Daoy (cell line): ENCODE measurements around the gene SLC31A2. TPM values are rescaled to one million over a fixed set of nuclear protein-coding genes. Genes with fewer than 3 reads are reported as not detected.

Experiments used
- DNase-seq: peaks from one replicate; pipeline ENCODE4 v3.0.0-alpha.2; 2015; ENCODE audit warnings: low read depth
- total RNA-seq: library from RNA; depleted of rRNA; stranded (reverse); fragments of >200 nt; shearing (Covaris generic); gene quantifications from 2 replicates; pipeline ENCODE4 v1.2.3, GENCODE V29; 2014

SLC31A2 gene
- total RNA-seq, 1 experiment from 2014 or later, result 8.3 TPM

DNA sequence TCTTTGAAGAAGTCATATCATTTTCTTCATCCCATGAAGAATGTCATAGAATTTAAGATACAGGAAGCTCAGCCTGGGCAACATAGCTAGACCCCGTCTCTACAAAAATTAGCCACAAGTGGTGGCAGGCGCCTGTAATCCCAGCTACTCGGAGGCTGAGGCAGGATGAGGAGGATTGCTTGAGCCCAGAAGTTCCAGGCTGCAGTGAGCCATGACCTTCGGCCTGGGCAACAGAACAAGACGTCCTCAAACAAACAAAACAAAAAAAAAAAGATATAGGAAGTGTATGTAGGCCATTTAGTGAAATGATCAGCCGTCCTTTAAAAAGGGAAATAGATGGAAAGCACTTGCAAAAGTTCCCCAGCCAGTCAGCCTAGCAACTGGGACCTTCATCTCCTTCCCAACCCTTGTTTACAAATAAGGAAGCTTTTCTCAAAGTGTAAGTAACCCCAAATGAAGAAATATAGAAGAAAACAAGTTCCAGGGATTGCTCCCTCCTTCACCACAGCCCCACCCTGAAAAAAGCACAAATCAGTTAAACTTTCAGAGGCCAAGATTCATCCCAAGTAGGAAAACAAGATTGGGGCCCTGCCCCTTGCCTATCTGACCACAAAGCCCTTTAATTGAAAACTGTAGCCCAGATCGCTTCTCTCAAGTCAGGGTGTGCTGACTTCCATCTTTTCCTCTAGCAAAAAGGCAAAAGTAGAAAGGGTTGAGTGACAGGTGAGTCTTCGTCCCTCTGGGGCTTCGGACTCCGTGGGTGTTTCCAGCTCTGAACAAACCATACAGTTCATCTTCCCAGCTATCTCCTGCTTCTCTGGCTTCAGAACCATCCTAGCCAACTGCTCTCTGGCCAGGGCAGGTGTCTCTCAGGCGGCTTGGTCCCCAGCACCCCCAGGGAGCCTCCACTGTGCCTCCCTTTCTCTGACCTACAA lies 1.2 kb downstream of the SLC31A2 start:
- DNase-seq, result no peak

DNA sequence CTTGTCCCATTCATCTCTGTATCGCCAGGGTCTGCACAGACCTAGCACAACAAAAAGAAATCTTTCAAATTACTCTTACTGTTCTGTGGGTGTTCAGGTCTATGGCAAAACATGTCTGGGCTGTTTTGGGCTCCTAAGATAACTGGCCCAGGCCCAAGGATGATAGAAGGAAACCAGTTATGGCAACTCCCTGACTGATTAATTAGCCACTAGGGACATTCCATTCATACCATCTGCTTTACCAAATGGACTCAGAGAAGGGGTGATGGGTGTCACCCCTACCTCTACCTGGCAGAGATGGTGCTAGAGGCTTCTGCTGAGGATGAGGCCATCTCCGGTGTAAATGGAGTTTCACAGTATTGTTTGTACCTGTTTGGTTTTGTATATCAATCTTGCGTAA lies 1.9 kb downstream of the SLC31A2 start:
- no peak for DNase-seq

DNA sequence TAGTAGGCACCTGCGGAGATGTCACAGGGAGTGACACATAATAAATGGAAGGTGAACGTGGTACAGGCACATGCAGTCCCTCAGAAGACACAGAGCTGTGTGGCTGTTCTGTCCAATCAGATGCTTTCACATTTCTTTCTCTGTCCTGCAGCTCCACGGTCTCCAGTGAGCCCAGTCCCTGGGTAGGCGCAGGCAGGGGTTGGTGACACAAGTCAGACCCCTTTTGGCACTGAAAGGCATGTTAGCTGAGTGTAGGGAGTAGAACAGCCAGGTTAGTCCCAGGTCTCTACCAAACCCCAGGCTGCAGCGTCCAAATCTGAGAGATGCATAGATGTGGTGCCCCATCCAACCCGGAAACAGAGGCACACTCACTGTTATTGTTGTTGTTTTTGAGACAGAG lies 2.8 kb downstream of the SLC31A2 start:
- DNase-seq, result no peak

DNA sequence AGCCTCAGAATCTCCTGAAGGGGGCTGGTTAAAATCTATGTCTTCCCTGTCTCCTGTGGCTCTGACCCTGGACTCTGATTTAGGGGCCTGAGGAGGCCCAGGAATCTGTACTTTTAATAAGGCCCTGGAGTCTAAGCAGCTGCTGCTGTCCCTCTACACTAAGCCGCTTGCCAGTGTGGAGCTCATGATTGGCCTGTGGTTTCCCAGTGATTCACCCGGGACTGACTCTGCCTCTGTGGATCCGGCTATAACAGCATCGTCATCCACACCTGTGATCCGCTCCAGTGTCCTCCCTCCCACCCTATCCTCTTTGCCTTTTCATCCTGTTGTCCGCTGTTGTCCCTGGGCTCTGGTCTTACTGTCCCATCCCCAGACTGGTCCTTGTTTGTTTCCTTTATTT lies 3.7 kb downstream of the SLC31A2 start:
- DNase-seq, result peak; percentile 80

GRCh38 chr9:113154946-113155345 lies 4.1 kb downstream of the SLC31A2 start:
- DNase-seq, result no peak

DNA sequence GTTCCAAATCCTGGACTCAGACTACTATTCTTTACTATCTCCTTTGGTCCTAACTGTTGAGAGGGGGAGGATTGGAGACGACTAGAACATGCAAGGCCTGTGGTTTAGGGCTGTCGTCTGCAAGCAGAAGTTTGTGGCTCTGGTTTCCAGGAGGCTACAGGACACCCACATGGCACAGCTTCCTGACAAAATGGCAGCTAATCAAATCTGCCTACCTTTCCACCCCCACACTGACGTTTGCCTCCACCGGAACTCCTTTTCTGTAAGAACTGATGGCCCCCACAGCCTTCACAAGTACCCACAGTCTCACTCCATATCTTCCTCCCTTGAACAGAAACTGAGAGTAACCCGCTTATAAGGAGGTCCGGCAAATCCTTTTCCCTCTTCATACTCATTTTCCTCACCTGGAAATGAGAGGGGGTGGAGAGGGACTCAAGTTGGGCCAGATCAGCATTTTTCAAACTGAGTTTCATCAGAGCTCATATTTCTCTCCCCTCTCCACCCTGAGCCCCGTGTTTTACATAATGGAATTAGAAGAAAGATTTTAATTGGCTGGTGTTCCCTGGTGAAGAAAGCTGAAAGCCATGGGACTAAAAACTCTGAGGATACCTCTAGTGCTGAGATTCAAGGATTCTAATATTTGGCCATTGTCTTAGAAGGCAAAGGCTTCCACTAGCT lies 5.2 kb downstream of the SLC31A2 start:
- no peak for DNase-seq

- no peak for DNase-seq
Measured at GRCh38 chr9:113156880-113157279, 6.1 kb downstream of the SLC31A2 start.

GRCh38 chr9:113158446-113158845 lies 7.6 kb downstream of the SLC31A2 start:
- DNase-seq, result no peak

DNA sequence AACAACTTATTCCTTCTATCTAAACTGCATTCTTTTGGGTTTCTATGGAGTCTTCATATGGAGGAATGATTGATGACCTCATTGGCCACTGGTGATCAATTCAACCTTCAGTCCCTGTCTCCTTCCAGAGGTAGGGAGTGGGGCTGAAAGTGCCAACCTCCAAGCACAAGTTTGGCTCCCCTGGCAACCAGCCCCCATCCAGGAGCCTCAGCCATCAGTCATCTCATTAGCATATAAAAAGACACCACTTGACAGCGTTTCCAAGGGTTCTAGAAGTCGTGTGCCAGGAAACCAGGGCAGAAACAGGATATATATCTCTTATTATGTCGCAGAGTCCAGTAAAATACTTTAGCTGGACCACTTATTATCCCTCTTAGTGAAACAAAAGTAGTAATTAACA lies 9.8 kb downstream of the SLC31A2 start:
- no peak for DNase-seq

- DNase-seq, result no peak
Measured at GRCh38 chr9:113163001-113163400, 12.2 kb downstream of the SLC31A2 start.

DNA sequence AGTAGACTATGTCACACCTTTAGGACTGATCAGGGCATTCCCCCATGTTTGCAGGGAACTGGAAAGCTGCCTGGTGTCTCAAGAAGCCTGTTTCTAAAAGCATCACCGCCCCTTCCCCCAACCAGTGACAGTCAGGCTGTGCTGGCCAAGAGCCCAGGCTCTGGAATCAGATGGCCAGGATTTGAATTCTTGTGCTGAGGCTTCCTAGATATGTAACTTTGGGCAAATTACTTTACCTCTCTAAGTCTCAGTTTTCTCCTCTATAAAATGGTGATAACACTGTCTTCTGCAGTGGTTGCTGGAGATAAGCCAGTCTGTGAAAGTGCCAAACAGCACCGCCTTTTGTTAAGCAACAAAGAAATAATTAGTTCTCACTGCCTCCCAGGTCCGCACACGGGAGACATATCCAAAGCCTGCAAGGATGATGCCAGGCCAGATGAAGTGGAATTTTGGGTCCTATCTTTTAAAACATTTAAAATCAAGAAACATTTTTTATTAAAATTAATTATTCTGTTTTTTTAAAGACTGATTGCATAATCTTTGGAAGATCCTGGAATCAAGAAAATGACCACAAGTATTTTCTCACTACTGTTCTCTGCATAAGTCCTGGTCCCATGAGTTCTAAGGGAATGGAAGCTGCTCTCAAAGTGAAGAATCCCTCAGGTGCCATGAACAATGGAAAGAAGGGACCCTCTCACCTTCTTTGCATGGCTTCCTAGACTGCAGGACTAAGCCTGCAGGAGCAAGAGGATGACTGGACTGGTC lies 13.9 kb downstream of the SLC31A2 start:
- no peak for DNase-seq

DNA sequence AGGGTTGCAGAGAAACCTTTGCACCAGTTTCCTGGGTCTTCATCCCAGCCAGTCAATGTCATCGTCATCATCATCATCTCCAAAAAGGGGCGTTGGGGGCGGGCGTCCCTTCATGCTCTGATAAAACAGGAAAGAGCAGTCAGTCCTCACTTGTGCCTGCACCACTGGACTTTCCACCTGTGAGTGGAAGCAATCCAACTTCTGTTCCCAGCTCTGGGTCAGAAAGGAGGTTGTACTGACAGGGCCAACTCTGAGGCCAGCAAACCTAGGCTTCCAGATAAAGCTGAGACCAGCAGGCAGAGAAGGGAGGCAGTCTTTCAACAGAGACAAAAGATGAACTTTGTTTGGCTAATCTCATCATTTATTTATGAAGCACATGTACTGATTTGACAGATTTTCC lies 15.2 kb downstream of the SLC31A2 start:
- no peak for DNase-seq

GRCh38 chr9:113168809-113169208 lies 18.0 kb downstream of the SLC31A2 start:
- DNase-seq, result no peak

- DNase-seq, result no peak
Measured at GRCh38 chr9:113173341-113173740, 22.5 kb downstream of the SLC31A2 start.

GRCh38 chr9:113176803-113177202 lies 26.0 kb downstream of the SLC31A2 start:
- no peak for DNase-seq

DNA sequence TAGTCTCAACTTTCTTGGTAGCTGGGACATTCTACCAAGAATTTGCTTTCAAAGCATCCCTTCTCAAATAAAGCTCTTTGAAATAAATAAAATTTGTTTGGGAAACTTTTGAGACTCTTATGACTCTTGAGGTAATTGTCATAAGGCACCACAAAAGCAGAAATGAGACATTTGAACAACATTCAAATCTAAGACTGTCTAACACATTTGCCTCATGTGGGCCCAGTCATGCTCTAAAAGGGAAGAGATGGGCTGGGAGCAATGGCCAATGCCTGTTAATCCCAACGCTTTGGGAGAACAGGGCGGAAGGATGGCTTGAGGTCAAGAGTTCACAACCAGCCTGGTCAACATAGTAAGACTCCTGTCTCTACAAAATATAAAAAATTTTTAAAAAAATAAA lies 26.4 kb downstream of the SLC31A2 start:
- no peak for DNase-seq

DNA sequence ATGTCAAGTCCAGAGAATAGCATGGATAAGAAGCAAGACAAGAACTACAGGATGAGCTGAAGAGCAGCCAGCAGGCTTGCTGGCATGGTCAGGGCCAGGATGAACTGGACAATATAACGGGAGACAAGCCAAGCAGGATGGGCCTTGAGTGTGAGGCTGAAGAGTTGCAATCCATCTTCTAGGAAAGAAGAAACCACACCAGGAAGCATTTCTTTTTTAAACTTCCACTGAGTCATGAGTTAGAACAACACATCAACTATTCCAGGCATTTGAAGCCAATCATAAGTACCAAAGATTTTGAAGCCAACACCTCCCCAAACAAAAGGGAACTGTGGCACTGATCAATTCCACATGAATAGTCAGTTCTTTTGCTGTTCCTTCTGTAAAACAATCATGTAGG lies 27.3 kb downstream of the SLC31A2 start:
- DNase-seq, result no peak

GRCh38 chr9:113179839-113180238 lies 29.0 kb downstream of the SLC31A2 start:
- DNase-seq, result no peak

DNA sequence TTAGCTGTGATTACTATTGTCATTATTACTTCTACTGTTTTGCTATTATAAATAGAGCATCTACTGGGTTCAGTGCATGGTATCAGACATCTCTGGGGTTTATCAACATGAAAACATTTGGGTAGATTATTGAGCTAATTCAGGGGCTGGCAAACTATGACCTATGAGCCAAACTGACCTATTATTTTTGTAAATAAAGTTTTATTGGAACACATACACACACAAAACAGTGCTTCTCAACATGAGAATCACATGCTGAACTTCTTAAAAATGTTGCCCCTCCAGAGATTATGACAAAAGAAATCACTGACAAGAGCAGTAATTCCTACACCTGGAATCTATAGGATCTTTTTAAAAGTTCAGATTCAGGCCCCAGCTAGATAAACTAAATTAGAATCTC lies 30.4 kb downstream of the SLC31A2 start:
- no peak for DNase-seq

DNA sequence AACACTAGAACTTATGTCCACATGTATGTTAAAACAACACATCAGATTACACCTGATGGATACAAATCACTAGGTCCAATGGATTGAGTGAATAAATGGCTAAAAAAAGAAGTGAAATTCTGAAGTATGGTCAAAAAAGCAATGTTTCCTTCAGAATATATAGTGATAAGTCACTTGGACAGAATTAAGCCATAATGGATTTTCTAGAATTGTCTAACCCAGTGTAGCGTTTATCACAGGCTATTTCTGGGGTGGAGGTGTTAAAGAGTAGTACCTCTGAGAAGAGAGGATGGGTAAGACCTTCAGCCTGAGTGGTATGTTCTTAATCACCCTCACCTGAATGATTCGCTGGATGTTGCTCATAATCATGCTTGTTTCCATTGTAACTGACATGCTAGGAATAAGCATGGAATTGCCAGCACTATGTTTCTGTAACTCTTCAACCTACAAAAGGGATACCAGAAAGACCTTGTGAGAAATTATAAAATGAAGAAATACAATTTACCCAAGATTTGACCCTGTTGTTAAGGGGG lies 33.2 kb downstream of the SLC31A2 start:
- DNase-seq, result no peak

DNA sequence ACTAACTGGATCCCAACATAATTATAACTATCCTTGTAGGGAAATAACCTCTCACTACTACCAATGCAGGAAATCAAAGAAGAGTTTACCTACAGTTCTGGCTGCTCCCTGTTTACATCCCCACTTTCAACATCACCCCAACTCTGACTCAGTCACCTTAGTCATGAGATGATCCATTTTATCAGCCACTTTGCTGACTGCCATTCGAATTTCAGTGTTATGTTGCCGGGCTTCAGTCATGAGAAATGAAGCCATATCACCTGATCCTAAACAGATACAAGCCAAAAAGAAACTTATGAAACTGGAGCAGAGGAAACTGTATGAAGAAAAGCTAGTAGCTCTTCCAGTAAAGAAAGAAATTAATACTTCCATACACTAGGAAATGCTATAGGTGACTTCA lies 33.7 kb downstream of the SLC31A2 start:
- no peak for DNase-seq

DNA sequence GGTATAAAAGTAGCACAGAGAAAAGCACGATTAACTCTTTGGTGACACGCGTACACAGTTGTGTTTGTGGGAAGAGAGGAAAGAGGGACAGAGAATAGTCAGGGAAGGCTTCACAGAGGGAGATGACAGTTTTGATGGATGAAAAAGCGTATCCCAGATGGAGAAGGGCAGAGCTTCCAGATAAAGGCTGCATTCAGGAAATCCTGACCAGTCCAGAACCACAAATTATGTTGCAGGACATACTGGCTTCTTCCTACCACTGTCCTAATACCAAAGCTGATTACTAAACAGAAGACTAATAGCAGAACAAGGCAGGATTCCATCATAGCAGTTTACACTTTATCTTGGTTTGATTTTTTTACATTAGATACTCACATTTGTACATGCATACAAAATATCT lies 34.5 kb downstream of the SLC31A2 start:
- no peak for DNase-seq
